ENCODE measurements around the gene RAD51B.

Gene RAD51B

GRCh38 chr14:68684466-68685418 lies 865.2 kb downstream of the RAD51B start:
- Mint-ChIP-seq H3K4me3 (peak overlapping the region; percentile 60), H3K27ac (peak overlapping the region; percentile 89), H3K36me3 (ENCODE audit: low read depth) (no peaks in the 10 kb centered on the region), H3K4me1 (ENCODE audit: low read depth) (peaks cover 69% of the 10 kb centered on the region), H3K9me3 (no peaks in the 10 kb centered on the region), H3K27me3 (no peaks in the 10 kb centered on the region)

- peak overlapping the region; percentile 89 for H3K27ac Mint-ChIP-seq
- H3K4me1 Mint-ChIP-seq (ENCODE audit: low read depth): peaks cover 67% of the 10 kb centered on the region
- H3K27me3 Mint-ChIP-seq: no peaks in the 10 kb centered on the region
- H3K9me3 Mint-ChIP-seq: no peaks in the 10 kb centered on the region
- H3K36me3 Mint-ChIP-seq (ENCODE audit: low read depth): no peaks in the 10 kb centered on the region
- H3K4me3 Mint-ChIP-seq: peak overlapping the region; percentile 60
Observed at GRCh38 chr14:68685419-68686204, 866.0 kb downstream of the RAD51B start.

GRCh38 chr14:68686205-68686465 lies 866.6 kb downstream of the RAD51B start:
- no peaks in the 10 kb centered on the region for H3K9me3 Mint-ChIP-seq
- no peaks in the 10 kb centered on the region for H3K27me3 Mint-ChIP-seq
- peak overlapping the region; percentile 89 for H3K27ac Mint-ChIP-seq
- no peak overlapping the region for H3K4me3 Mint-ChIP-seq
- peaks cover 64% of the 10 kb centered on the region for H3K4me1 Mint-ChIP-seq (ENCODE audit: low read depth)
- no peaks in the 10 kb centered on the region for H3K36me3 Mint-ChIP-seq (ENCODE audit: low read depth)

DNA sequence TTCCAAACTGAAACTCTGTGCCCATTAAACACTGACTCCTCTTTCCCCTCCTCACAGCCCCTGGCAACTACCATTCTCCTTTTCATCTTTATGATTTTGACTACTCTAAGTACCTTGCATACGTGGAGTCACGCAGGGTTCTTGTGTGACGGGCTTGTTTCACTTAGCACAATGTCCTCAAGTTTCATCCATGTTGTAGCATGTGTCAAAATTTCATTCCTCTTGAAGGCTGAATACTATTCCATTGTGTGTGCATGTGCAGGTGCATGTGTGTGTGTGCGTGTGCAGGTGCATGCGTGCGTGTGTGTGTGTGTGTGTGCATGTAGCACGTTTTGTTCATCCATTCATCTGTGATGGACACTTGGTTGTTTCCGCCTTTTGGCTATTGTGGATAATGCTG lies 867.1 kb downstream of the RAD51B start:
- peaks cover 58% of the 10 kb centered on the region for H3K4me1 Mint-ChIP-seq (ENCODE audit: low read depth)
- H3K36me3 Mint-ChIP-seq (ENCODE audit: low read depth): no peaks in the 10 kb centered on the region
- H3K27ac Mint-ChIP-seq: peak overlapping the region; percentile 4
- H3K9me3 Mint-ChIP-seq: no peaks in the 10 kb centered on the region
- H3K27me3 Mint-ChIP-seq: no peaks in the 10 kb centered on the region
- H3K4me3 Mint-ChIP-seq: no peak overlapping the region

GRCh38 chr14:68687746-68688145 lies 868.2 kb downstream of the RAD51B start:
- Mint-ChIP-seq H3K9me3 (no peaks in the 10 kb centered on the region), H3K4me3 (no peak overlapping the region), H3K27ac (no peak overlapping the region), H3K36me3 (ENCODE audit: low read depth) (no peaks in the 10 kb centered on the region), H3K4me1 (ENCODE audit: low read depth) (peaks cover 50% of the 10 kb centered on the region), H3K27me3 (no peaks in the 10 kb centered on the region)

DNA sequence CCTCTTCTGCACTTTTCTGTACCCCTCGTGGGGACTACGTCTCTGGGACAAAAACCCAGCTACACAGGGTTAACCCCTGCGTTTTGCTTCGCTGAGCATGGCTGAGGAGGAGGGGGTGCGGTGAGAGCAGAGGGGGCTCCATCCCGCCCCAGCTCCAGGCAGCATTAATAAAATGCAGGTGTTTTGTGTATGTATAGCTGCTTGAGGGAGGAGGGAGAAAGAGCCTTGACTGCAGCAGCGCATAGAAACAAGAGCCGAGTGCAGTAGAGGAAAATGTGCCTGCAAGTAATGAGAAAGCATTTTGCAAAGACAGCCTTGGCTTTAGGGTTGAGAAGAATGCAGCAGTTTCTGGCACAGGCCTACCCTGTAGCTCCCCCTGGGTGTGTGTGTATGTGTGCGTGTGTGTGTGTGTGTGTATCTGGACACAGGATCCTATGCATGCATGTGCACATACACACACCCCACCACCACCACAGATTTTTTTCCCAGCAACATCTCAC lies 869.3 kb downstream of the RAD51B start:
- Mint-ChIP-seq H3K36me3 (ENCODE audit: low read depth) (no peaks in the 10 kb centered on the region), H3K4me3 (no peak overlapping the region), H3K27ac (no peak overlapping the region), H3K9me3 (no peaks in the 10 kb centered on the region), H3K27me3 (no peaks in the 10 kb centered on the region), H3K4me1 (ENCODE audit: low read depth) (peaks cover 49% of the 10 kb centered on the region)

DNA sequence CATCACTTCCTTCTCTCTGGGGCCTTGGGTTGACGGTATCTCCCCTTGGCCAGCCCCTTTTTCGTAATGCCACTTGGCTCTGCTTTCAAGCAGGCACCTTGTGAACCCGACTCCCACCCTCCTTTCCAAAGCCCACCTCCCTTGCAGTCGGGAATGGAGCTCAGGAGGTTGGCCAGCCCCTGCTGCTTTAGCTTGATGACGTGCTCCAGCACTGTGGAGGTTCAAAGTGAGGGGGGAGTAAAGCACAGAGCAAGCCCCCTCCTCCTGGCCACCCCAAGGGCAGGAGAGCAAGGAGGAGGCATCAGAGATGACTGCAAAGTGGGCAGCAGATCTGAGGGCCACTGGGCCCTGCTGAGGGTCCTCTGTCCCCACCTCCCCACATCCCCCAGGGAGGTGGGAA lies 869.9 kb downstream of the RAD51B start:
- Mint-ChIP-seq H3K27me3 (no peaks in the 10 kb centered on the region), H3K4me3 (no peak overlapping the region), H3K27ac (no peak overlapping the region), H3K36me3 (ENCODE audit: low read depth) (no peaks in the 10 kb centered on the region), H3K4me1 (ENCODE audit: low read depth) (peaks cover 48% of the 10 kb centered on the region), H3K9me3 (no peaks in the 10 kb centered on the region)

- no peak overlapping the region for H3K27ac Mint-ChIP-seq
- H3K27me3 Mint-ChIP-seq: no peaks in the 10 kb centered on the region
- no peaks in the 10 kb centered on the region for H3K36me3 Mint-ChIP-seq (ENCODE audit: low read depth)
- no peaks in the 10 kb centered on the region for H3K9me3 Mint-ChIP-seq
- no peak overlapping the region for H3K4me3 Mint-ChIP-seq
- H3K4me1 Mint-ChIP-seq (ENCODE audit: low read depth): peaks cover 48% of the 10 kb centered on the region
Observed at GRCh38 chr14:68690089-68690958, 870.7 kb downstream of the RAD51B start.

DNA sequence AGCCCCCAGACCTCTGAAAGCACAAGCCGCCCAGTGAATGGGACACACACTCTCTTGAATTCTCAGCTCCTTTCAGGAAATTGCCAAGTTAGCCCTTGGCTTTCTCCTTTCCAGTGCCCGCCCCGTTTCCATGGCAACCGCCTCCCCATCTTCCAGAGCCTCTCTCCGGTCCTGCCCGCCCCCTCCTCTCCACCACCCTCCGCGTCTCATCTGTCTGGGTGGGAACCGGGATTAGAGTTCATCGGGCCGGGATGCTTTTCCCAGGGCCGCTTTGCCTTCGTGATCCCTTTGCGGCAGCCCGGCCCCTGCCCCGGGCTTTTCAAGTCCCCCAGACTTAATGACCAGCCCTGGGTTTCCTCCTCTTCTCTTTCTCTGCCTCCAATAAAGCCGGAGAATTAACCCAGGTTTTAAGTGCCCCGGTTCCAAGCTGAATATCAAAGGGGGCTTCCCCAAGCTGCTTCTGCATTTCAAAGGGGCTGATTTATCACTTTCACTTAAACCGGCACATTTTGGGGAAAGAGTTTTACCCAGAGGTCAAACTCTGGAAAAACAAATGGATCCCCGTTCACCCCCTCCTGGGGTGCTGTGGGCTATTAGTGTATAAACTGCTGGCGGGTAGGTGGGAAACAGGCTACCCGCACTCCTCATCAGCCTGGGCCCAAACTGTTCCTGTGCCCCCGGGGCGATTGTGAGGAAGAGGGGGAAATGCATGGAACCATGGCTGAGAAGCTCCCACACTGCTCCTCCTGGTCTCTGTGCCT lies 871.6 kb downstream of the RAD51B start:
- Mint-ChIP-seq H3K27me3 (no peaks in the 10 kb centered on the region), H3K9me3 (no peaks in the 10 kb centered on the region), H3K36me3 (ENCODE audit: low read depth) (no peaks in the 10 kb centered on the region), H3K4me3 (no peak overlapping the region), H3K27ac (no peak overlapping the region), H3K4me1 (ENCODE audit: low read depth) (peaks cover 48% of the 10 kb centered on the region)

DNA sequence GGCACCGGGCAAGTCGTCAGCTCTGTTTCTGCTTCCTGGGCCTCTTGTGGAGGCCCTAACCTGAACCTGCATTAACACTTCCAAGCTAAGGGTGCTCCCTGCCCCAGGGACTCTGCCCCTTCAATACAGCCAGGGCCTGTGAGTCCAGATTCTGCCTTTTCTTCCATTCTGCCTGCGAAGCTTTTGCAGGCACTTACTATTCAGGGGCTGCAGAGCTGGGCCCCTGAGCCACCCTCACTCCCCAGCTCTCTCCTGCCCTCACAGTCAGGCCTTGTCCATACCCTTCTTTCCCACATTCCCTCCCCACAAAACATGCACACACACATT lies 872.2 kb downstream of the RAD51B start:
- H3K4me1 Mint-ChIP-seq (ENCODE audit: low read depth): peaks cover 42% of the 10 kb centered on the region
- H3K9me3 Mint-ChIP-seq: no peaks in the 10 kb centered on the region
- no peak overlapping the region for H3K27ac Mint-ChIP-seq
- H3K4me3 Mint-ChIP-seq: no peak overlapping the region
- H3K27me3 Mint-ChIP-seq: no peaks in the 10 kb centered on the region
- no peaks in the 10 kb centered on the region for H3K36me3 Mint-ChIP-seq (ENCODE audit: low read depth)

- Mint-ChIP-seq H3K4me1 (ENCODE audit: low read depth) (peaks cover 42% of the 10 kb centered on the region), H3K36me3 (ENCODE audit: low read depth) (no peaks in the 10 kb centered on the region), H3K27me3 (no peaks in the 10 kb centered on the region), H3K9me3 (no peaks in the 10 kb centered on the region), H3K27ac (no peak overlapping the region), H3K4me3 (no peak overlapping the region)
Observed at GRCh38 chr14:68692216-68692615, 872.6 kb downstream of the RAD51B start.

- H3K4me3 Mint-ChIP-seq: no peak overlapping the region
- no peaks in the 10 kb centered on the region for H3K27me3 Mint-ChIP-seq
- no peak overlapping the region for H3K27ac Mint-ChIP-seq
- H3K9me3 Mint-ChIP-seq: no peaks in the 10 kb centered on the region
- H3K4me1 Mint-ChIP-seq (ENCODE audit: low read depth): peaks cover 42% of the 10 kb centered on the region
- H3K36me3 Mint-ChIP-seq (ENCODE audit: low read depth): no peaks in the 10 kb centered on the region
Observed at GRCh38 chr14:68692916-68693771, 873.6 kb downstream of the RAD51B start.

GRCh38 chr14:68693926-68694325 lies 874.3 kb downstream of the RAD51B start:
- no peaks in the 10 kb centered on the region for H3K9me3 Mint-ChIP-seq
- peaks cover 42% of the 10 kb centered on the region for H3K4me1 Mint-ChIP-seq (ENCODE audit: low read depth)
- no peak overlapping the region for H3K27ac Mint-ChIP-seq
- no peak overlapping the region for H3K4me3 Mint-ChIP-seq
- H3K27me3 Mint-ChIP-seq: no peaks in the 10 kb centered on the region
- no peaks in the 10 kb centered on the region for H3K36me3 Mint-ChIP-seq (ENCODE audit: low read depth)

Measured in stimulated activated naive CD8-positive, alpha-beta T cell treated with anti-CD3 and anti-CD28 coated beads, Interleukin-15, Interleukin-2, amounts not matched to agents 100 ng/mL and 50 ng/mL, for 24 hours (primary cell).